Vagina (tissue), 2 donors: ENCODE results near the gene GATM.

ENCODE experiments used
- POLR2A ChIP-seq, 2 donors: fragments of 450-650 bp; IDR thresholded peaks; one replicate each; pipeline ENCODE4 v1.6.1; 2017; ENCODE audit warnings: antibody characterized with exemption in 2 of 2, mild to moderate bottlenecking in 2 of 2, moderate library complexity in 2 of 2
- POLR2AphosphoS5 ChIP-seq, 2 donors: sonication (generic); formaldehyde crosslinking; IDR thresholded peaks; one replicate each; pipeline ENCODE4 v1.9.0; 2017; ENCODE audit warnings: antibody characterized with exemption in 2 of 2, mild to moderate bottlenecking in 2 of 2, low read depth in 1 of 2; ENCODE audit not compliant: insufficient read depth in 1 of 2
- TF ChIP-seq, protein P1 (sequence below), 3 experiments: fragments of 450-650 bp in 2 of 3; fragments of 200-600 bp in 1 of 3; sonication (generic) in 1 of 3; IDR thresholded peaks; one replicate each; pipeline ENCODE4 v1.5.1; 2017 to 2019; ENCODE audit warnings: antibody characterized with exemption in 3 of 3, mild to moderate bottlenecking in 2 of 3, moderate library complexity in 2 of 3

GRCh38 chr15:45319472-45320214 is 58.7 kb downstream of the GATM start:
- TF ChIP-seq, protein P1, sequence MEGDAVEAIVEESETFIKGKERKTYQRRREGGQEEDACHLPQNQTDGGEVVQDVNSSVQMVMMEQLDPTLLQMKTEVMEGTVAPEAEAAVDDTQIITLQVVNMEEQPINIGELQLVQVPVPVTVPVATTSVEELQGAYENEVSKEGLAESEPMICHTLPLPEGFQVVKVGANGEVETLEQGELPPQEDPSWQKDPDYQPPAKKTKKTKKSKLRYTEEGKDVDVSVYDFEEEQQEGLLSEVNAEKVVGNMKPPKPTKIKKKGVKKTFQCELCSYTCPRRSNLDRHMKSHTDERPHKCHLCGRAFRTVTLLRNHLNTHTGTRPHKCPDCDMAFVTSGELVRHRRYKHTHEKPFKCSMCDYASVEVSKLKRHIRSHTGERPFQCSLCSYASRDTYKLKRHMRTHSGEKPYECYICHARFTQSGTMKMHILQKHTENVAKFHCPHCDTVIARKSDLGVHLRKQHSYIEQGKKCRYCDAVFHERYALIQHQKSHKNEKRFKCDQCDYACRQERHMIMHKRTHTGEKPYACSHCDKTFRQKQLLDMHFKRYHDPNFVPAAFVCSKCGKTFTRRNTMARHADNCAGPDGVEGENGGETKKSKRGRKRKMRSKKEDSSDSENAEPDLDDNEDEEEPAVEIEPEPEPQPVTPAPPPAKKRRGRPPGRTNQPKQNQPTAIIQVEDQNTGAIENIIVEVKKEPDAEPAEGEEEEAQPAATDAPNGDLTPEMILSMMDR (IDR thresholded peaks at IDR 0.05) = no peak
- TF ChIP-seq POLR2A (IDR thresholded peaks at IDR 0.05) = no peak
- no peak for TF ChIP-seq POLR2AphosphoS5 (IDR thresholded peaks at IDR 0.05; ENCODE audit: insufficient read depth in 1 of 2, low read depth in 1 of 2)
